Measurements from ENCODE around the gene SLC11A1. TPM values are rescaled to one million over a fixed set of nuclear protein-coding genes. Genes with fewer than 3 reads are reported as not detected.

Gene SLC11A1
- polyA plus RNA-seq, 10 donors = 0.29 to 1.6 (median 0.75) TPM

- DNase-seq = no peak
Measured at GRCh38 chr2:218432676-218433365, 50.7 kb downstream of the SLC11A1 start.

- no peak for DNase-seq
Measured at GRCh38 chr2:218434456-218434855, 52.4 kb downstream of the SLC11A1 start.

- no peak for DNase-seq
Measured at GRCh38 chr2:218435003-218435982, 53.2 kb downstream of the SLC11A1 start.

- no peak for DNase-seq
Measured at GRCh38 chr2:218436992-218437391, 54.9 kb downstream of the SLC11A1 start.

GRCh38 chr2:218437969-218438368 is 55.9 kb downstream of the SLC11A1 start:
- DNase-seq = no peak

GRCh38 chr2:218438596-218438995 is 56.5 kb downstream of the SLC11A1 start:
- peak in 1 of 3 donors; percentile 25 for DNase-seq

GRCh38 chr2:218444692-218445357 is 62.8 kb downstream of the SLC11A1 start:
- DNase-seq = no peak

GRCh38 chr2:218445602-218446001 is 63.5 kb downstream of the SLC11A1 start:
- DNase-seq = no peak

Other genes starting within 250 kb of the SLC11A1 start
- under 1 TPM in 5 of 10 donors, not detected in 5; 0.07 to 0.18 (median 0.09) TPM for gene CXCR1, start 215.3 kb upstream of the SLC11A1 start, polyA plus RNA-seq (ENCODE audit: insufficient read length in 10 of 10)
- 100 to 1,000 TPM; 208 to 261 (median 235) TPM for gene ARPC2, start 165.1 kb upstream of the SLC11A1 start, polyA plus RNA-seq (ENCODE audit: insufficient read length in 10 of 10)
- gene GPBAR1, start 121.3 kb upstream of the SLC11A1 start, polyA plus RNA-seq (ENCODE audit: insufficient read length in 10 of 10) = 1 to 10 TPM; 1.4 to 3.2 (median 2.0) TPM
- gene AAMP, start 112.1 kb upstream of the SLC11A1 start, polyA plus RNA-seq (ENCODE audit: insufficient read length in 10 of 10) = 100 to 1,000 TPM in 1 of 10 donors, 10 to 100 TPM in 9; 70.4 to 105 (median 83.8) TPM
- 10 to 100 TPM; 40.3 to 56.1 (median 44.9) TPM for gene PNKD, start 111.8 kb upstream of the SLC11A1 start, polyA plus RNA-seq (ENCODE audit: insufficient read length in 10 of 10)
- gene TMBIM1, start 89.8 kb upstream of the SLC11A1 start, polyA plus RNA-seq (ENCODE audit: insufficient read length in 10 of 10) = 100 to 1,000 TPM in 3 of 10 donors, 10 to 100 TPM in 7; 71.2 to 109 (median 96.1) TPM
- gene CATIP, start 25.4 kb upstream of the SLC11A1 start, polyA plus RNA-seq (ENCODE audit: insufficient read length in 10 of 10) = under 1 TPM in 2 of 10 donors, not detected in 8; 0.09 to 0.12 TPM
- gene CTDSP1, start 17.6 kb downstream of the SLC11A1 start, polyA plus RNA-seq (ENCODE audit: insufficient read length in 10 of 10) = 100 to 1,000 TPM in 2 of 10 donors, 10 to 100 TPM in 8; 77.9 to 102 (median 90.3) TPM
- gene VIL1, start 36.9 kb downstream of the SLC11A1 start, polyA plus RNA-seq (ENCODE audit: insufficient read length in 10 of 10) = under 1 TPM in 8 of 10 donors, not detected in 2; 0.04 to 0.39 (median 0.11) TPM
- gene USP37, start 186.1 kb downstream of the SLC11A1 start, polyA plus RNA-seq (ENCODE audit: insufficient read length in 10 of 10) = 10 to 100 TPM in 6 of 10 donors, 1 to 10 TPM in 4; 7.7 to 13.1 (median 10.9) TPM
- 10 to 100 TPM; 29.2 to 45.1 (median 37.3) TPM for gene CNOT9, start 186.6 kb downstream of the SLC11A1 start, polyA plus RNA-seq (ENCODE audit: insufficient read length in 10 of 10)
- gene PLCD4, start 225.6 kb downstream of the SLC11A1 start, polyA plus RNA-seq (ENCODE audit: insufficient read length in 10 of 10) = 10 to 100 TPM; 16.7 to 52.3 (median 40.0) TPM